ENCODE results near the gene EFHD2.

GRCh38 chr1:15442119-15442518 is 32.4 kb downstream of the EFHD2 start:
- TF ChIP-seq, protein P1, sequence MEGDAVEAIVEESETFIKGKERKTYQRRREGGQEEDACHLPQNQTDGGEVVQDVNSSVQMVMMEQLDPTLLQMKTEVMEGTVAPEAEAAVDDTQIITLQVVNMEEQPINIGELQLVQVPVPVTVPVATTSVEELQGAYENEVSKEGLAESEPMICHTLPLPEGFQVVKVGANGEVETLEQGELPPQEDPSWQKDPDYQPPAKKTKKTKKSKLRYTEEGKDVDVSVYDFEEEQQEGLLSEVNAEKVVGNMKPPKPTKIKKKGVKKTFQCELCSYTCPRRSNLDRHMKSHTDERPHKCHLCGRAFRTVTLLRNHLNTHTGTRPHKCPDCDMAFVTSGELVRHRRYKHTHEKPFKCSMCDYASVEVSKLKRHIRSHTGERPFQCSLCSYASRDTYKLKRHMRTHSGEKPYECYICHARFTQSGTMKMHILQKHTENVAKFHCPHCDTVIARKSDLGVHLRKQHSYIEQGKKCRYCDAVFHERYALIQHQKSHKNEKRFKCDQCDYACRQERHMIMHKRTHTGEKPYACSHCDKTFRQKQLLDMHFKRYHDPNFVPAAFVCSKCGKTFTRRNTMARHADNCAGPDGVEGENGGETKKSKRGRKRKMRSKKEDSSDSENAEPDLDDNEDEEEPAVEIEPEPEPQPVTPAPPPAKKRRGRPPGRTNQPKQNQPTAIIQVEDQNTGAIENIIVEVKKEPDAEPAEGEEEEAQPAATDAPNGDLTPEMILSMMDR (IDR thresholded peaks at IDR 0.05; ENCODE audit: insufficient read depth, low read length) = no peak
- TF ChIP-seq, protein P2, sequence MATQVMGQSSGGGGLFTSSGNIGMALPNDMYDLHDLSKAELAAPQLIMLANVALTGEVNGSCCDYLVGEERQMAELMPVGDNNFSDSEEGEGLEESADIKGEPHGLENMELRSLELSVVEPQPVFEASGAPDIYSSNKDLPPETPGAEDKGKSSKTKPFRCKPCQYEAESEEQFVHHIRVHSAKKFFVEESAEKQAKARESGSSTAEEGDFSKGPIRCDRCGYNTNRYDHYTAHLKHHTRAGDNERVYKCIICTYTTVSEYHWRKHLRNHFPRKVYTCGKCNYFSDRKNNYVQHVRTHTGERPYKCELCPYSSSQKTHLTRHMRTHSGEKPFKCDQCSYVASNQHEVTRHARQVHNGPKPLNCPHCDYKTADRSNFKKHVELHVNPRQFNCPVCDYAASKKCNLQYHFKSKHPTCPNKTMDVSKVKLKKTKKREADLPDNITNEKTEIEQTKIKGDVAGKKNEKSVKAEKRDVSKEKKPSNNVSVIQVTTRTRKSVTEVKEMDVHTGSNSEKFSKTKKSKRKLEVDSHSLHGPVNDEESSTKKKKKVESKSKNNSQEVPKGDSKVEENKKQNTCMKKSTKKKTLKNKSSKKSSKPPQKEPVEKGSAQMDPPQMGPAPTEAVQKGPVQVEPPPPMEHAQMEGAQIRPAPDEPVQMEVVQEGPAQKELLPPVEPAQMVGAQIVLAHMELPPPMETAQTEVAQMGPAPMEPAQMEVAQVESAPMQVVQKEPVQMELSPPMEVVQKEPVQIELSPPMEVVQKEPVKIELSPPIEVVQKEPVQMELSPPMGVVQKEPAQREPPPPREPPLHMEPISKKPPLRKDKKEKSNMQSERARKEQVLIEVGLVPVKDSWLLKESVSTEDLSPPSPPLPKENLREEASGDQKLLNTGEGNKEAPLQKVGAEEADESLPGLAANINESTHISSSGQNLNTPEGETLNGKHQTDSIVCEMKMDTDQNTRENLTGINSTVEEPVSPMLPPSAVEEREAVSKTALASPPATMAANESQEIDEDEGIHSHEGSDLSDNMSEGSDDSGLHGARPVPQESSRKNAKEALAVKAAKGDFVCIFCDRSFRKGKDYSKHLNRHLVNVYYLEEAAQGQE (IDR thresholded peaks at IDR 0.05; ENCODE audit: insufficient replicate concordance, low read depth) = no peak
- TF ChIP-seq POLR2AphosphoS5 (IDR thresholded peaks at IDR 0.05; ENCODE audit: low read depth) = no peak

Measured in HL-60 (cell line).